GM18858 (cell line): ENCODE measurements around the gene DXO.
"Not testable (repeated sequence)": the region's sequence is repeated elsewhere in the genome, so short reads cannot be mapped to it uniquely, and the experiment has no call there.

ENCODE experiments used
- ATAC-seq: cut with Tn5 transposase; IDR thresholded peaks from one replicate; pipeline ENCODE4 v1.9.1; 2021; ENCODE audit not compliant: unreplicated experiment

The DXO gene

DNA sequence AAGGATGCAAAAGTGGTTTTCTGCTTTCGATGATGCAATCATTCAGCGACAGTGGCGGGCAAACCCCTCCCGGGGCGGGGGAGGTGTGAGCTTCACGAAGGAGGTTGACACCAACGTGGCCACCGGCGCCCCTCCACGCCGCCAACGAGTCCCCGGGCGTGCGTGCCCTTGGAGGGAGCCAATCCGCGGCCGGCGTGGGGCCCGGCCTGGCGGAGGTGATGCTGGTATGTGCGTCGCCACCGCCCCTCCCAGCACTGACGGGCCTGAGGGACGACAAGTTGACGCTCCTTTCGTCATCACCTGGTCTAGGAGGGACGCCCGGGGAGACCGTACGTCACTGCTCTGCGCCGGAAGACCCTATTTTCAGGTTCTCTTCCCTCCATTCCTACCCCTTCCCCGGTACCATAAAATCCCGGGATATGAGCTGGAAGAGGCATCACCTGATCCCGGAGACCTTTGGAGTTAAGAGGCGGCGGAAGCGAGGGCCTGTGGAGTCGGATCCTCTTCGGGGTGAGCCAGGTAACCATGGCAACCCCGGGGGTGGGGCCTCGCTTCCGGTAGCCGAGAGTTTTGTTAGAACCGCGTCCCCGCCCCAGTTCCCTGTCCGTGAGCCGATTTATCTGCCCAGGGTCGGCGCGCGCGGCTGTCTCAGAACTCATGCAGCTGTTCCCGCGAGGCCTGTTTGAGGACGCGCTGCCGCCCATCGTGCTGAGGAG, at the start of gene DXO:
Gene DXO, minus strand, starts transcription at position 146 of the 716 bp plus-strand sequence. CDS start 463 bp downstream, outside the sequence.
- peak; percentile 62 for ATAC-seq

DNA sequence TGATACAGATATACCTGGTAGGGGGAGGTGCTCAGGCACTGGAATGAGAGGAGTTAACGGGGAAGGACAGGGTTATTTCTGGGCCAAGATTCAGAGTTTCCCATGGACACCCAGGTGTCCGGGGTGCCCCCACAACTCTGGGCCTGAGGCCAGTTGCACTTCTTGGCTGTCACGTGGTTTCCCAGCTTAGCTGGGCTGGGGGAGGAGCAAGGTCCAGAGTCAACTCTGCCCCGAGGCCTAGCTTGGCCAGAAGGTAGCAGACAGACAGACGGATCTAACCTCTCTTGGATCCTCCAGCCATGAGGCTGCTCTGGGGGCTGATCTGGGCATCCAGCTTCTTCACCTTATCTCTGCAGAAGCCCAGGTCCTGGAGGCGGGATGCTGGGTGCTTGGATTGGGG, 42.6 kb upstream of the DXO start, which contains the start of gene C4B:
Gene C4B, plus strand, starts transcription at position 249 of the 400 bp plus-strand sequence. Its CDS starts 51 bp downstream, at position 300.
- not testable (repeated sequence) for ATAC-seq

DNA sequence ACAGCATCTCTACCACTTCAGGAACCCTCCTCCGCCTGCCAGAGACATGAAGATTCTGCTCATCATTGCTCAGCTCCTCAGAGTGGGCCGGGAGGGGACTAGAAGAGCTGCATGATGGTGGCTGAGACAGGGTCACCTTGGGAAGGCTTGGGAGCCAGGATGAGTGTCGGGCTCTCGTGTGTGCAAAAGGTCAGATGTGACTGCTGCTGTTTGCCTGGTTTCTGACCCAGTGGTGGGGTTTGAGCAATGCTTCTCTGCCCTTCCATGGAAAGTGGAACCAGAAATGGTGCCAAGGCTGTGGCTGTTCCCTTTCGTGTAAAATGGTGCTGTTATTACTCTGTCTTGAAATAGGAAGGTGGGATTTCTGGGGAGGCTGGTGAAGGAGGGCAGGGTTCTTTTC, 41.8 kb upstream of the DXO start:
- ATAC-seq = not testable (repeated sequence)

DNA sequence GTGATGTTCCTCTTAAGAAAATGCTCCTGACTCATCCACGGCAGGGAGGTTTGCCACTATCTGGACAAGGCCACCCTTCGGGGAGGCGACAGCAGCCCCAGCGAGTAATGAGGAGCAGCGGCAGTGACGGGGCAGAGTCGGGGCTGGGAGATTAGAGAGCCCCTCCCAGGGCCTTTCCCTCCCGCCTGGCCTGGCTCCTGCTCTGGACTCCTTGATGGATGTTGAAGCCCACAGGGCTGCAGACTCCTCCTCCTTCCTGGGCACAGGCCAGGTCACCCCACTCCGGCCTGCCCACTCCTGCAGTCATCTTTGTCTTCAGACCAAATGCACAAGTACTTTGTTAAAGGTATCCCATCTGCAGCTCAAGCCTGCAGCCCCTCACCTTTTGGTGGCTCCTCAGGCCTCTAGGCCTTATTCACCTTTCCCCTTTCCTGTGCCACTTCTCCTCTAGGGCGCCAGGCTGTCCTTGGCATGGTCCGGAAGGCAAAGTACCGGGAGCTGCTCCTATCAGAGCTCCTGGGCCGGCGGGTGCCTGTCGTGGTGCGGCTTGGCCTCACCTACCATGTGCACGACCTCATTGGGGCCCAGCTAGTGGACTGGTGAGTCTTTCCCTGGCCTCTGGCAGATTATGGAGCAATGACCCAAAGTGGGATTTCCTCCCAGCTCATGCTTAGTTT, 41.1 kb upstream of the DXO start:
- not testable (repeated sequence) for ATAC-seq

DNA sequence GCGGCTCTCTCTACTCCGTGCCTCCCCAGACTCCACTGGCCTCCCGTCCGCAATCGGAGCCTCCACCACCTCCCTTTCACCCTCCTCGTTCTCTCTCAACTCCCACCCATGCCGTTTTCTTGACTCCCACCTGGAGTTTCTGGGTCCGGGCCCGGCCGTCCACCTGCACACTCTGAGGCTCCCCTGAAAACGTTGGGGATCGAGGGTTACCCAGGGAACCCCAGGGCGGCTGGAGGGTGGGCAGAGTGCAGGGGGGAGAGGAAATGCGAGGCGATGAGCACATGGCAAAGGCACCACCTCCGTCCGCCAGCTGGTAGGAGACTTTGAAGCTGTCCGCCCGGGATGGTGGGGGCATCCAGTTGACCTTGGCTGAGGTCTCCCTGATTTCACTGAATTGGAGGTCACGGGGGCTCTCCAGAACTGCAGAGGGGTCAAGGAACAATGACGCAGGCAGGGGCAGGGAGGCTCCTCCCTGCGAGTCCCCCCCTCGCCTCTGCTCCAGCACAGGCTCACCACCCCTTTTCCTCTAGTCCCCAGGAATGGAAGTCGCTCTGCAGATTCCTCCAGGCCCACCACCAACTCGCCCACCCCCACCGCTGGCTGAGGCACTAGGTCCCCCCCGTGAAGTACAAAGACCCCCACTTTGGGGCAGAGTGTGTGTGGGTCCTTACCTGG, 39.1 kb upstream of the DXO start:
- ATAC-seq = not testable (repeated sequence)

DNA sequence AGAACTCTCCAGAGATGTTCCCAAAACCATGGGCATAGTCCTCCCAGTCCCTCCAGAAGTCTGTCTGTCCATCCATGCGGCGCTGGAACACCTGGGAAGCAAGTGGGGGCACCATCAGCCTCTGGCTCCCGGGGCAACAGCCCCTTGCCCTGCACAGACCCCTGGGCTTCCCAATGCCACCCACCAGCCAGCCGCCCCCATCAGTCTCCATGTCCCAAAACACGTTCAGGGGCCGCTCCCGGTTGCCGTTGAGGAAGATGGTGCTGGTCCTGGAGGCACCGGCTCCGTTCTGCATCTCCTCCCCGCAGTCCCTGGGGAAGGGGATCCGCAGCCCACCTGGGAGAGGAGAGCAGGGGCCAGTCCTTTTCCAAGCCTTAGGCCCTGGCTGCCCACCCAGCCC, 37.6 kb upstream of the DXO start:
- ATAC-seq = not testable (repeated sequence)

DNA sequence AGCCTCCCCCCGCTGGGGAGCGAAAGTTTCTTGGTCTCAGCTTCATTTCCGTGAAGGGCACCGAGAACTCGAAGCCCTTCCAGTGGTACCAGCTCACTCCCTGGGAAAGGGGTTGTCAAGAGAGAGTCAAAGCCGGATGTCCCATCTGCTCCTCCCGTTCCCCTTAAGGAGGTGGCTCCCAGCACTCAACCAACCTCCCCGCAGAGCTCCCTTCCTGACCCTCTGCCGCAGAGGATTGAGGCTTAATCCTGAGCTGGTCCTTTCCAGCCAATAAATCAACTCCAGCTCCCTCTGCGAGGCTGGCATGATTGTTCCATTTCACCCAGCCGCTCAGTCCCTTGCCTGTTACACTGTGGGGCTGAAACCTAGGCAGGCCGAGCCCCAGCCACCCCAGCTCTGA, 36.7 kb upstream of the DXO start:
- ATAC-seq = not testable (repeated sequence)

DNA sequence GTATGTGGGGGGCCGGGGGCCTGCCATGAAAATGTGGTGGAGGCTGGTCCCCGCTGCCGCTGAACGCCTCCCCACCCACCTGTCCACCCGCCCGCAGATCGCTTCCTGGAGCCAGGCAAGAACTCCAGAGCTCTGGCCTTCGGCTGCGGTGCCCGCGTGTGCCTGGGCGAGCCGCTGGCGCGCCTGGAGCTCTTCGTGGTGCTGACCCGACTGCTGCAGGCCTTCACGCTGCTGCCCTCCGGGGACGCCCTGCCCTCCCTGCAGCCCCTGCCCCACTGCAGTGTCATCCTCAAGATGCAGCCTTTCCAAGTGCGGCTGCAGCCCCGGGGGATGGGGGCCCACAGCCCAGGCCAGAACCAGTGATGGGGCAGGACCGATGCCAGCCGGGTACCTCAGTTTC, 36.1 kb upstream of the DXO start:
- ATAC-seq = not testable (repeated sequence)

DNA sequence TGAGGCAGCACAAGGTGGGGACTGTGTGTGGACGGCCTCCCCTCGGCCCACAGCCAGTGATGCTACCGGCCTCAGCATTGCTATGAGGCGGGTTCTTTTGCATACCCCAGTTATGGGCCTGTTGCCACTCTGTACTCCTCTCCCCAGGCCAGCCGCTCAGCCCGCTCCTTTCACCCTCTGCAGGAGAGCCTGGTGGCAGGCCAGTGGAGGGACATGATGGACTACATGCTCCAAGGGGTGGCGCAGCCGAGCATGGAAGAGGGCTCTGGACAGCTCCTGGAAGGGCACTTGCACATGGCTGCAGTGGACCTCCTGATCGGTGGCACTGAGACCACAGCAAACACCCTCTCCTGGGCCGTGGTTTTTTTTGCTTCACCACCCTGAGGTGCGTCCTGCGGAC, 35.1 kb upstream of the DXO start:
- not testable (repeated sequence) for ATAC-seq

DNA sequence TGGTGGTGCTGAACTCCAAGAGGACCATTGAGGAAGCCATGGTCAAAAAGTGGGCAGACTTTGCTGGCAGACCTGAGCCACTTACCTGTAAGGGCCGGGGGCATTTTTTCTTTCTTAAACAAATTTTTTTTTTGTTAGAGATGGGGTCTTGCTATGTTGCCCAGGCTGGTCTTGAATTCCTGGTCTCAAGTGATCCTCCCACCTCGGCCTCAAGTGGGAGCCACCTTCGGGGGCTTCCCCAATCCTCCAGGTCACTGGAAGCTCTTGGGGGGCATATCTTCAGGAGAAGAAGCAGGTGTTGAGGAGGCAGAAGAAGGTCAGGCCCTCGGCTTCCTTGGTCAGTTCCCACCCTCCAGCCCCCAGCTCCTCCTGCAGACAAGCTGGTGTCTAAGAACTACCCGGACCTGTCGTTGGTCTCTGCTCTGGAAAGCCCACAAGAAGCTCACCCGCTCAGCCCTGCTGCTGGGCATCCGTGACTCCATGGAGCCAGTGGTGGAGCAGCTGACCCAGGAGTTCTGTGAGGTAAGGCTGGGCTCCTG, 34.1 kb upstream of the DXO start:
- ATAC-seq = not testable (repeated sequence)

DNA sequence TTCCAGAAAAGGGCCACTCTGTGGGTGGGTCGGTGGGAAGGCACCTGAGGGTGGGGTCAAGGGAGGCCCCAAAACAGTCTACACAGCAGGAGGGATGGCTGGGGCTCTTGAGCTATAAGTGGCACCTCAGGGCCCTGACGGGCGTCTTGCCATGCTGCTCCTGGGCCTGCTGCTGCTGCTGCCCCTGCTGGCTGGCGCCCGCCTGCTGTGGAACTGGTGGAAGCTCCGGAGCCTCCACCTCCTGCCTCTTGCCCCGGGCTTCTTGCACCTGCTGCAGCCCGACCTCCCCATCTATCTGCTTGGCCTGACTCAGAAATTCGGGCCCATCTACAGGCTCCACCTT, 33.6 kb upstream of the DXO start:
- ATAC-seq = not testable (repeated sequence)

DNA sequence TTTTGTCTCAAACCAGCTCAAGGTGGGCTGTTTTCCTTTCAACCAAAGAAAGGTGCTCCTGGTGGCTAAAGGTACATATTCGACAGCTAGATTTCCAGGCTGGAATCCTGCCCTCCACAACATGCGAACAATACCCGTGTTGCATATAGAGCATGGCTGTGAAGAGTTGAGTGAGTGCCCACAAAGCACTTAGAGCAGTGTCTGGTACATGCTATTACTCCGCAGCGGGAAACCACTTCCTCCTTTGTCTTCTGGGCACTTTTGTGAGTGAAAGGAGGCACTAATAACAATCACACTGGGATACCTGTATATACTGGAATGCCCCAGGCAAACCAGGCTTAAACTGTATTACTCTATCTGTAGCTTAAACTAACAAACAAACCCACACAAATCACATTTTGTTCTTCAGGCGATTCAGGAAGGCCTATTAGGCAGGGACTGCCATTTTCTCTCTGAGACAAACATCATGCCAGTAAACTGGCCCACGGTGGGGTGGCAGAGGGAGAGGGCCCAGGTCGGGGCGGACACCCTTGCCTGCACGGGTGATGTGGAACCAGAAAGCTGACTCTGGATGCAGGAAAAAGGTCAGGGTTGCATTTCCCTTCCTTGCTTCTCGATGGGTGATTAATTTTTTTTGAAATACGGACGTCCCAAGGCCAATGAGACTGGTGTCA, 33.1 kb upstream of the DXO start:
- not testable (repeated sequence) for ATAC-seq

DNA sequence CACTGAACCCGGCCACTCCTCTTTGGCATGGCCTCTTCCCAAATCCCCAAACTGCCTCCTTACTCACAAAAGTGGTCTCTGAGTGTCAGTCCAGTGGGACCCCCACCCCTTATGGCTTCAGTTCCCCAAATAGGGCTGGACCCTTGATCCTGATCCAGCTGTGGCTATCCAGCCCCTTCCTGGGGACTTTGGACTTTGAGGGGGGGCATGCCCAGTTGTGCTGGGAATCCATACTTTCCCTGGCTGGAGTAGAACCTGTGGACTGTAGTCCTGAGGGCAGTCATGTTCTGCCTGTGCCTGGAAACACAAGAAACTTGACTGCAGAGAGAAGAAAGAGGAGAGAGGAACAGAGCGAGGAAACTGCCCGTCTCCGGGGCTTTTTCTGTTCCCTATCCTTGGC, 32.5 kb upstream of the DXO start:
- not testable (repeated sequence) for ATAC-seq

DNA sequence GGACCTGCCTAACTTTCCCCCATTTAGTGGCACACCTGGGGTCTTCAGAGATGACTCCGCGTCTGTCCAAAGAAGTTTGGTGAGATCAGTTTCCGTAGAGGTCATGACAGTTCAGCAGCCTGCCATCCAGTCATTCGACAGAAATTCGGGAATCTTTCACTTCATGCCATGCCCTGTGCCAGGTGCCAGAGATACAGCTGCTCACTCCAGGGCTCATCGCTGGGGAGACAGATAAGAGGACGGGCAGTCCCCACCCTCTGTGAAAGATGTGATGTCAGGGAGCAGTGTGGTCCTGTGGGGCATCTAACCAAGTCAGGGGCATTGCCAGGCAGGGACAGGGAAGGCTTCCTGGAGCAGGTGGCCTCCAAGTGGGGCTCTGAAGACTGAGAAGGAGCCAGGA, 31.4 kb upstream of the DXO start:
- ATAC-seq = not testable (repeated sequence)

DNA sequence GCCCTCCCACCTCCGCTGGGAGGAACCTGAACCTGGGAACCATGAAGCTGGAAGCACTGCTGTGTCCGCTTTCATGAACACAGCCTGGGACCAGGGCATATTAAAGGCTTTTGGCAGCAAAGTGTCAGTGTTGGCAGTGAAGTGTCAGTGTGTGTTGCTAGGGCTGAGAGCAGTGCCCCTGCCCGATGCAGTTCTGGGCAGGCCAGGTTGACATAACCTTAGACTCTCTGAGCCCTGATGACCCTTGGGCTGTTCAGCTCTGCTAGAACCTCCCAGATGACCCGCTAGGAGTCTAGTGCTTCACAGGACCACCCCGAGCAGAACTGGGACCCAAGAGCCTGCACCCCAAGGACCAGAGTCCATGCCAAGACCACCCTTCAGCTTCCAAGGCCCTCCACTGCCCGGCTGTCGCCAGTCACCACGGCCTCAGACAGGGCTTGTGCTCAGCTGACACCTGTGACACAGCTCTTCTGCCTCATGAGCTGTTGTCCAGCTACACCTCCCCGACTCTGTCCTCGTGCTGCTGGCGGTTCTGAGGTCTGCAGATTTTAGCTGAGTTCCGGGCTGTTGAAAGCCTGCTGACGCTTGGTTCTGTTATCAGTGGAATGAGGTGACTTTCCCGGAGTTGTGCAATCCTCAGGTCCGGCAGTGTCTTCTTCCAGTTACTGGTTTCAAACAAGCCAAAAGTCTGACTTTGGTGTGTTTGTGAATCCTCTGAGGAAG, 30.8 kb upstream of the DXO start:
- ATAC-seq = not testable (repeated sequence)

DNA sequence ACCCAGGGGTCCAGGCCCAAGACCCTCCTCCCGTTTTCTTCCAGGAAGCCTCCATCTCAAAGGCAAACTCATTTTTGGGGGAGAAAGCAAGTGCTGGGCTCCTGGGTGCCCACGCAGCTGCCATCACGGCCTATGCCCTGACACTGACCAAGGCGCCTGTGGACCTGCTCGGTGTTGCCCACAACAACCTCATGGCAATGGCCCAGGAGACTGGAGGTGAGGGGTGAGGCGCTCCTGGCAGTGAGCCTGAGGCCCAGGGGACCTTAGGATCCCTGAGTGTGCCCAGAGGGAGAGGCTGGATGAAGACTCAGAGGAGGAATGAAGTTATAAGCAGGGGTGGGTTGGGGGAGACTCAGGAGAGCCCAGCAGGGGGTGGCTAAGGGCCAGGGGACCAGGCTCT, 24.4 kb upstream of the DXO start:
- ATAC-seq = not testable (repeated sequence)

DNA sequence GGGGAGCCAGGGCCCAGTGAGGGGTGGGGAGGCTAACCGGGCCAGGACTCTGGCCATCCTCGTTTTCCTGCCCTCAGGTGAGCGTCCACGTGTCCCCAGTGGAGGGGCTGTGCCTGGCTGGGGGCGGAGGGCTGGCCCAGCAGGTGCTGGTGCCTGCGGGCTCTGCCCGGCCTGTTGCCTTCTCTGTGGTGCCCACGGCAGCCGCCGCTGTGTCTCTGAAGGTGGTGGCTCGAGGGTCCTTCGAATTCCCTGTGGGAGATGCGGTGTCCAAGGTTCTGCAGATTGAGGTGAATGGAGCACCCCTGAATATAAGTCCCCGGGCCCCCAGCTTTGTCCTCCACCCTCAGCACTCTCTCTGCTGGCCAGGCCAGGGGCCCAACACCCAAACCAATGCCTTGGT, 22.5 kb upstream of the DXO start:
- ATAC-seq = not testable (repeated sequence)

DNA sequence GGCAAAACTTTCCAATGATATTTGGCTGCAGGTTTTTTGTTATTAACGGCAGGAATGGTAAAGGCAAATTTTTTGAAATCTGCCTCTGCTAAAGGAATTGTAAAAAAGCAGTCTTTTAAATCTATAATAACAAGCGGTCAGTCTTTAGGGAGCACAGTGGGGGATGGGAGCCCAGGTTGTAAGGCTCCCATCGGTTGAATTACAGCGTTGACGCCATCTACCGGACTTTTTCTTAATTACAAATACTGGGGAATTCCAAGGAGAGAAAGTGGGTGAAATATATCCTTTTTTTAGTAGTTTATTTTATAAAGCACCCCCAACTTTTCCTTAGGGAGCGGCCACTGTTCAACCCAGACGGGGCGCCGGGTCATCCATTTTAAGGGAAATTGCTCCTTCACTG, 17.4 kb upstream of the DXO start:
- ATAC-seq = not testable (repeated sequence)

DNA sequence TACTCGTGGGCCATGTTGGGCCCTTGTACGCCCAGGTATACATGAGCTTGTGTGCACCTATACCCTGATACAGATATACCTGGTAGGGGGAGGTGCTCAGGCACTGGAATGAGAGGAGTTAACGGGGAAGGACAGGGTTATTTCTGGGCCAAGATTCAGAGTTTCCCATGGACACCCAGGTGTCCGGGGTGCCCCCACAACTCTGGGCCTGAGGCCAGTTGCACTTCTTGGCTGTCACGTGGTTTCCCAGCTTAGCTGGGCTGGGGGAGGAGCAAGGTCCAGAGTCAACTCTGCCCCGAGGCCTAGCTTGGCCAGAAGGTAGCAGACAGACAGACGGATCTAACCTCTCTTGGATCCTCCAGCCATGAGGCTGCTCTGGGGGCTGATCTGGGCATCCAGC, 9.8 kb upstream of the DXO start, which contains the start of gene C4A:
Gene C4A, plus strand, starts transcription at position 314 of the 400 bp plus-strand sequence. Its CDS starts 51 bp downstream, at position 365.
- not testable (repeated sequence) for ATAC-seq

DNA sequence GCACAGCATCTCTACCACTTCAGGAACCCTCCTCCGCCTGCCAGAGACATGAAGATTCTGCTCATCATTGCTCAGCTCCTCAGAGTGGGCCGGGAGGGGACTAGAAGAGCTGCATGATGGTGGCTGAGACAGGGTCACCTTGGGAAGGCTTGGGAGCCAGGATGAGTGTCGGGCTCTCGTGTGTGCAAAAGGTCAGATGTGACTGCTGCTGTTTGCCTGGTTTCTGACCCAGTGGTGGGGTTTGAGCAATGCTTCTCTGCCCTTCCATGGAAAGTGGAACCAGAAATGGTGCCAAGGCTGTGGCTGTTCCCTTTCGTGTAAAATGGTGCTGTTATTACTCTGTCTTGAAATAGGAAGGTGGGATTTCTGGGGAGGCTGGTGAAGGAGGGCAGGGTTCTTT, 9.1 kb upstream of the DXO start:
- ATAC-seq = not testable (repeated sequence)
